Gastrocnemius medialis (tissue), 4 donors: ENCODE results near the gene TBC1D22B. TPM values are rescaled to one million over a fixed set of nuclear protein-coding genes. Genes with fewer than 3 reads are reported as not detected.
"Not testable (repeated sequence)": the region's sequence is repeated elsewhere in the genome, so short reads cannot be mapped to it uniquely, and the experiment has no call there.

Source experiments
- ATAC-seq, 2 donors: fragments of 150-250 bp; one replicate each; pipeline ENCODE4 v1.9.1; 2016
- DNase-seq, 2 donors: peaks; one replicate each; pipeline ENCODE4 v3.0.0-alpha.2; 2019
- H3K27ac ChIP-seq, 4 donors: fragments of 200-600 bp; sonication (generic); 1 replicate in 1 of 4; 2 replicates in 3 of 4; pipeline ENCODE4 v1.5.1; 2016 to 2018; ENCODE audit warnings: mild to moderate bottlenecking in 2 of 4, moderate library complexity in 1 of 4
- H3K27me3 ChIP-seq, 3 donors: fragments of 200-600 bp; sonication (generic) in 2 of 3; 1 replicate in 1 of 3; 2 replicates in 2 of 3; pipeline versions ENCODE4 v1.5.1 to v1.6.0; 2016 to 2019; ENCODE audit warnings: mild to moderate bottlenecking in 1 of 3, moderate library complexity in 1 of 3
- H3K36me3 ChIP-seq, 2 donors: fragments of 200-600 bp; sonication (generic) in 1 of 2; one replicate each; pipeline ENCODE4 v1.5.1; 2017 to 2018
- H3K4me1 ChIP-seq, 2 donors: fragments of 200-600 bp; sonication (generic) in 1 of 2; one replicate each; pipeline ENCODE4 v1.5.1; 2016 to 2017; ENCODE audit warnings: mild to moderate bottlenecking in 2 of 2
- H3K4me3 ChIP-seq, 4 donors: fragments of 200-600 bp; sonication (generic) in 3 of 4; 1 replicate in 1 of 4; 2 replicates in 3 of 4; pipeline ENCODE4 v1.5.1; 2016 to 2019; ENCODE audit warnings: mild to moderate bottlenecking in 2 of 4
- H3K9me3 ChIP-seq, 3 donors: fragments of 200-600 bp; sonication (generic) in 2 of 3; 1 replicate in 1 of 3; 2 replicates in 2 of 3; pipeline ENCODE4 v1.5.1; 2016 to 2019
- CTCF ChIP-seq, 5 experiments: fragments of 450-650 bp in 3 of 5; fragments of 200-600 bp in 2 of 5; sonication (generic) in 2 of 5; IDR thresholded peaks in 4 of 5; conservative IDR thresholded peaks in 1 of 5; 1 replicate in 4 of 5; 2 replicates in 1 of 5; pipeline ENCODE4 v1.5.1; 2016 to 2019; ENCODE audit warnings: antibody characterized with exemption in 5 of 5, mild to moderate bottlenecking in 3 of 5, moderate library complexity in 3 of 5
- POLR2A ChIP-seq, 2 donors: fragments of 450-650 bp; IDR thresholded peaks; one replicate each; pipeline ENCODE4 v1.6.1; 2017; ENCODE audit warnings: antibody characterized with exemption in 2 of 2, mild to moderate bottlenecking in 2 of 2, moderate library complexity in 2 of 2
- in situ Hi-C, 4 donors: fragments of 200-750 bp; cut with MboI; loops; one replicate each; pipeline versions ENCODE4 v1.15.0 to v1.8.0; 2017; ENCODE audit warnings: low sequenced_read_pairs in 4 of 4
- intact Hi-C: fragments of 100-400 bp; cut with DNase I; formaldehyde crosslinking; loops from one replicate; pipeline ENCODE4 v1.15.1; 2023; ENCODE audit warnings: low total_unique reads
- total RNA-seq, 4 donors: library from RNA; depleted of rRNA; stranded (reverse); fragments of >200 nt; gene quantifications; one replicate each; pipeline versions ENCODE4 v1.1.0 to v1.2.3, GENCODE V29; 2016

TBC1D22B gene
- total RNA-seq, 4 donors from 2014 or later: 6.3 to 12.3 (median 7.7) TPM

- no peak overlapping the region for H3K4me3 ChIP-seq
- no peaks in the 10 kb centered on the region for H3K9me3 ChIP-seq
- no peak overlapping the region for H3K27ac ChIP-seq
- H3K36me3 ChIP-seq: peaks cover 0 to 54% of the 10 kb centered on the region in 2 donors
- peaks cover 21% of the 10 kb centered on the region in 2 donors for H3K4me1 ChIP-seq
- TF ChIP-seq CTCF (IDR thresholded peaks at IDR 0.05 in 4 of 5, conservative IDR thresholded peaks at IDR 0.05 in 1 of 5): no peak
- TF ChIP-seq POLR2A (IDR thresholded peaks at IDR 0.05): no peak
- DNase-seq (no peak), ATAC-seq (no peak)
- H3K27me3 ChIP-seq: no peaks in the 10 kb centered on the region
- in situ Hi-C loops: no loop called here
- intact Hi-C loops: loop anchor here (10.0 kb wide), 1 partner anchor 507 kb away; no protein-coding TSS in a partner anchor
Observed at GRCh38 chr6:37287519-37288157, 30.1 kb downstream of the TBC1D22B start.

GRCh38 chr6:37288247-37288646 lies 30.7 kb downstream of the TBC1D22B start:
- in situ Hi-C loops (no loop called here), intact Hi-C loops (loop anchor here (10.0 kb wide), 1 partner anchor 507 kb away; no protein-coding TSS in a partner anchor)
- no peak overlapping the region for H3K27ac ChIP-seq
- TF ChIP-seq POLR2A (IDR thresholded peaks at IDR 0.05) (no peak), CTCF (IDR thresholded peaks at IDR 0.05 in 4 of 5, conservative IDR thresholded peaks at IDR 0.05 in 1 of 5) (no peak)
- H3K27me3 ChIP-seq: no peaks in the 10 kb centered on the region
- peaks cover 0 to 57% of the 10 kb centered on the region in 2 donors for H3K36me3 ChIP-seq
- H3K4me3 ChIP-seq: no peak overlapping the region
- no peak for ATAC-seq
- DNase-seq: no peak
- no peaks in the 10 kb centered on the region for H3K9me3 ChIP-seq
- peaks cover 15% of the 10 kb centered on the region in 2 donors for H3K4me1 ChIP-seq

GRCh38 chr6:37289931-37290330 lies 32.4 kb downstream of the TBC1D22B start:
- ATAC-seq (no peak), DNase-seq (no peak)
- H3K4me3 ChIP-seq: no peak overlapping the region
- no peak overlapping the region for H3K27ac ChIP-seq
- no peaks in the 10 kb centered on the region for H3K9me3 ChIP-seq
- TF ChIP-seq CTCF (IDR thresholded peaks at IDR 0.05 in 4 of 5, conservative IDR thresholded peaks at IDR 0.05 in 1 of 5) (no peak), POLR2A (IDR thresholded peaks at IDR 0.05) (no peak)
- in situ Hi-C loops: no loop called here
- H3K4me1 ChIP-seq: peaks cover under 1 to 1% of the 10 kb centered on the region in 2 donors
- intact Hi-C loops: loop anchor here (10.0 kb wide), 1 partner anchor 505 kb away; no protein-coding TSS in a partner anchor
- H3K27me3 ChIP-seq: no peaks in the 10 kb centered on the region
- H3K36me3 ChIP-seq: peaks cover 0 to 52% of the 10 kb centered on the region in 2 donors

- H3K9me3 ChIP-seq: no peaks in the 10 kb centered on the region
- no peak overlapping the region for H3K4me3 ChIP-seq
- in situ Hi-C loops: no loop called here
- TF ChIP-seq POLR2A (IDR thresholded peaks at IDR 0.05): no peak
- no peak for TF ChIP-seq CTCF (IDR thresholded peaks at IDR 0.05 in 4 of 5, conservative IDR thresholded peaks at IDR 0.05 in 1 of 5)
- no peaks in the 10 kb centered on the region for H3K4me1 ChIP-seq
- H3K27ac ChIP-seq: no peak overlapping the region
- DNase-seq (no peak), ATAC-seq (no peak)
- intact Hi-C loops: no loop called here
- H3K36me3 ChIP-seq: peaks cover 0 to 49% of the 10 kb centered on the region in 2 donors
- H3K27me3 ChIP-seq: no peaks in the 10 kb centered on the region
Observed at GRCh38 chr6:37293426-37293825, 35.9 kb downstream of the TBC1D22B start.

- H3K36me3 ChIP-seq: peaks cover 2 to 26% of the 10 kb centered on the region in 2 donors
- H3K27ac ChIP-seq, in situ Hi-C loops, H3K4me1 ChIP-seq, H3K4me3 ChIP-seq, ATAC-seq, intact Hi-C loops, H3K9me3 ChIP-seq, DNase-seq, H3K27me3 ChIP-seq: not testable (repeated sequence)
Observed at GRCh38 chr6:37297637-37298036, 40.1 kb downstream of the TBC1D22B start.
